GM23248 (cell line): ENCODE measurements around the gene VIPR2. TPM values are rescaled to one million over a fixed set of nuclear protein-coding genes. Genes with fewer than 3 reads are reported as not detected.
"Not testable (repeated sequence)": the region's sequence is repeated elsewhere in the genome, so short reads cannot be mapped to it uniquely, and the experiment has no call there.

Experiments used
- DNase-seq: peaks from one replicate; pipeline ENCODE4 v3.0.0-alpha.2; 2015
- H2AFZ ChIP-seq: fragments of 200-600 bp; sonication (generic); 2 replicates; pipeline ENCODE4 v1.6.1; 2016; ENCODE audit warnings: antibody characterized with exemption
- H3F3A ChIP-seq: fragments of 200-600 bp; sonication (generic); 2 replicates; pipeline ENCODE4 v1.6.1; 2016; ENCODE audit warnings: mild to moderate bottlenecking, antibody characterized with exemption, mixed run types; ENCODE audit not compliant: insufficient read depth
- H3K27ac ChIP-seq: fragments of 200-600 bp; sonication (generic); 2 replicates; pipeline ENCODE4 v1.5.1; 2016; ENCODE audit warnings: mild to moderate bottlenecking
- H3K27me3 ChIP-seq: fragments of 200-600 bp; sonication (generic); replicated peaks from 2 replicates; pipeline ENCODE4 v1.6.1; 2016; ENCODE audit warnings: mild to moderate bottlenecking; ENCODE audit not compliant: insufficient read depth
- H3K36me3 ChIP-seq: fragments of 200-600 bp; sonication (generic); 2 replicates; pipeline ENCODE4 v1.6.1; 2016; ENCODE audit warnings: low read depth, mild to moderate bottlenecking
- H3K4me1 ChIP-seq: fragments of 200-600 bp; sonication (generic); 2 replicates; pipeline ENCODE4 v1.6.1; 2016; ENCODE audit warnings: mild to moderate bottlenecking; ENCODE audit not compliant: insufficient read depth
- H3K4me2 ChIP-seq: fragments of 200-600 bp; sonication (generic); one replicate; pipeline ENCODE4 v1.6.1; 2016; ENCODE audit warnings: mild to moderate bottlenecking; ENCODE audit not compliant: unreplicated experiment
- H3K4me3 ChIP-seq: fragments of 200-600 bp; sonication (generic); 2 replicates; pipeline ENCODE4 v1.5.1; 2016; ENCODE audit warnings: mild to moderate bottlenecking
- H3K79me2 ChIP-seq: fragments of 200-600 bp; sonication (generic); 2 replicates; pipeline ENCODE4 v1.6.1; 2016; ENCODE audit warnings: mild to moderate bottlenecking; ENCODE audit not compliant: insufficient read depth
- H3K9ac ChIP-seq: fragments of 200-600 bp; sonication (generic); 2 replicates; pipeline ENCODE4 v1.6.1; 2016; ENCODE audit warnings: mild to moderate bottlenecking
- H3K9me2 ChIP-seq: fragments of 200-600 bp; sonication (generic); 2 replicates; pipeline ENCODE4 v1.6.1; 2016; ENCODE audit warnings: mixed run types, mild to moderate bottlenecking, moderate library complexity; ENCODE audit not compliant: insufficient read depth
- H3K9me3 ChIP-seq: fragments of 200-600 bp; sonication (generic); one replicate; pipeline ENCODE4 v1.6.1; 2017; ENCODE audit warnings: low read depth
- H4K20me1 ChIP-seq: fragments of 200-600 bp; sonication (generic); 2 replicates; pipeline ENCODE4 v1.6.0; 2016; ENCODE audit not compliant: insufficient read depth
- EZH2 ChIP-seq: fragments of 200-600 bp; sonication (generic); IDR thresholded peaks from 2 replicates; pipeline ENCODE4 v1.6.1; 2018; ENCODE audit warnings: antibody characterized with exemption, mild to moderate bottlenecking; ENCODE audit not compliant: insufficient read depth, poor library complexity, severe bottlenecking
- EZH2phosphoT487 ChIP-seq: fragments of 200-600 bp; sonication (generic); IDR thresholded peaks from 2 replicates; pipeline ENCODE4 v1.6.1; 2018; ENCODE audit warnings: antibody characterized with exemption, moderate library complexity, mild to moderate bottlenecking, low read depth; ENCODE audit not compliant: insufficient read depth
- WGBS, 2 experiments: methylation state at CpG; one replicate each; pipeline ENCODE4 v1.1.6; 2015 to 2017; ENCODE audit warnings: low lambda C conversion rate in 2 of 2, low coverage in 1 of 2; ENCODE audit errors: missing lambda C conversion rate in 2 of 2; 5-methylcytosine and 5-hydroxymethylcytosine counted together
- in situ Hi-C: fragments of 300-500 bp; cut with MboI; formaldehyde crosslinking; loops from 2 replicates; pipeline ENCODE4 v1.15.0; 2020
- polyA plus RNA-seq: library from polyadenylated mRNA; unstranded; fragments of >200 nt; fragmentation: Nextera tagmentation; extraction: Ambion mirVana; gene quantifications from 2 replicates; pipeline ENCODE4 v1.2.1, GENCODE V29; 2016
- total RNA-seq: library from RNA; depleted of rRNA; stranded (reverse); fragments of >200 nt; shearing (Covaris generic); gene quantifications from 2 replicates; pipeline ENCODE4 v1.2.3, GENCODE V29; 2014

Gene VIPR2
- total and polyA plus RNA-seq, 2 experiments from 2014 or later, result not detected

- Histone ChIP-seq H2AFZ (no peak overlapping the region), H3K27ac (no peak overlapping the region), H3K9me3 (no peaks in the 10 kb centered on the region), H3K27me3 (peaks cover 5% of the 10 kb centered on the region), H3F3A (no peaks in the 10 kb centered on the region), H3K36me3 (no peaks in the 10 kb centered on the region), H3K9ac (no peak overlapping the region), H3K4me3 (no peak overlapping the region), H3K79me2 (no peaks in the 10 kb centered on the region), H3K9me2 (no peaks in the 10 kb centered on the region), H3K4me1 (no peaks in the 10 kb centered on the region), H4K20me1 (no peaks in the 10 kb centered on the region), H3K4me2 (no peak overlapping the region)
- no peak for DNase-seq
- 5 to 6% methylated on average over 6 of the region's 6 CpGs for WGBS, 2 experiments
- in situ Hi-C loops, result no loop called here
- TF ChIP-seq EZH2phosphoT487, result no peak
- TF ChIP-seq EZH2, result no peak
Observed at GRCh38 chr7:159138508-159138907, 6.2 kb downstream of the VIPR2 start.

- Histone ChIP-seq H3K9me3 (no peaks in the 10 kb centered on the region), H3K9ac (no peak overlapping the region), H3K36me3 (no peaks in the 10 kb centered on the region), H3K4me2 (no peak overlapping the region), H4K20me1 (no peaks in the 10 kb centered on the region), H3K4me3 (no peak overlapping the region), H3F3A (no peaks in the 10 kb centered on the region), H3K27me3 (no peaks in the 10 kb centered on the region), H3K4me1 (no peaks in the 10 kb centered on the region), H3K79me2 (no peaks in the 10 kb centered on the region), H3K9me2 (no peaks in the 10 kb centered on the region), H3K27ac (no peak overlapping the region), H2AFZ (no peak overlapping the region)
- DNase-seq, result no peak
- TF ChIP-seq EZH2, result no peak
- TF ChIP-seq EZH2phosphoT487, result no peak
- in situ Hi-C loops, result no loop called here
- 31 to 38% methylated on average over 11 of the region's 11 CpGs for WGBS, 2 experiments
Observed at GRCh38 chr7:159137906-159138305, 6.8 kb downstream of the VIPR2 start.

DNA sequence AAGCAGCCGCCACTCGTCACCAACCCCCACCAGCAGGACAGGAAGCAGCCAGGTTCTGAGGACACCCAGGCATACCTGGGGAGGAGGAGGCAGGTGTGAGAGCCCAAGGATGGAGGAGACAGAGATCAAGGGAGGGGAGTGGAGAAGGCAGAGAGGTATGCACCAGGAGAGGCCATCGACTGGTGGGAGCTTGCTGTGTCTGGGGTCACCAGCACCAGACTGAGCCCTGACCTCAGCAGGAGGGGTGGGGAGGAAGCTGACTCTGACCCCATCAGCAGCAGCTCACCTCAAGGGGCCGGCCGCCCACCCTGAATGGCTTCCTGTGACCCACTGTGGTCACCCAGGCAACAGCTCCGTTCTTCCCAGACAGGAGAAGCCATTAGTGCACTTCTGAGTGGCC is 7.8 kb downstream of the VIPR2 start:
- 37 to 40% methylated on average over 6 of the region's 6 CpGs for WGBS, 2 experiments

DNA sequence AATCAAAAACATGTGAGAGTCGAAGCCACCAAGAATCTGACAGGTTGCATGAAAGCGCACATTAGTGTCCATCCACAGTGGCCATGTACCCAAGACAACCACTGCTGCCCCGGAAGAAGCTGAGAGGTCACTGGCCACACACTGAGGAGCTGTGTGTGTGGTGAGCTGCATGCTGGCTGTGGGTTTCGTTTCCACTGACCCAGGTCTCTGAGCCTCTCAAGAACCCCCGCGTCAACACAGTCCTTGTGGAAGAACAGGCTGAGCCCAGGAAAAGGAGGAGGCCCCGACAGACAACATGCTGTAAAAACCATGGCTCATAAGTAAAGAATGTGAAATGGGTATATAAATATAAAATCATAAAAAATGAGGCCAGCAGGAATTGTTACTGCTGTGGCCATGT is 8.2 kb downstream of the VIPR2 start:
- in situ Hi-C loops, result no loop called here
- no peaks in the 10 kb centered on the region for H3K36me3 ChIP-seq
- DNase-seq, result no peak
- H3K9me3 ChIP-seq, result no peaks in the 10 kb centered on the region
- TF ChIP-seq EZH2 (no peak), EZH2phosphoT487 (no peak)
- 37 to 39% methylated on average over 7 of the region's 7 CpGs for WGBS, 2 experiments
- no peak overlapping the region for H2AFZ ChIP-seq
- H3K4me2 ChIP-seq, result no peak overlapping the region
- H3K4me1 ChIP-seq, result no peaks in the 10 kb centered on the region
- H3K9me2 ChIP-seq, result no peaks in the 10 kb centered on the region
- no peaks in the 10 kb centered on the region for H3F3A ChIP-seq
- H3K79me2 ChIP-seq, result no peaks in the 10 kb centered on the region
- no peaks in the 10 kb centered on the region for H3K27me3 ChIP-seq
- H3K4me3 ChIP-seq, result no peak overlapping the region
- H4K20me1 ChIP-seq, result no peaks in the 10 kb centered on the region
- H3K9ac ChIP-seq, result no peak overlapping the region
- no peak overlapping the region for H3K27ac ChIP-seq

More for the DNA sequence above, 7.8 kb downstream of the VIPR2 start:
- no peak overlapping the region for H3K27ac ChIP-seq
- H3F3A ChIP-seq, result no peaks in the 10 kb centered on the region
- H3K36me3 ChIP-seq, result no peaks in the 10 kb centered on the region
- no peak for DNase-seq
- in situ Hi-C loops, result no loop called here
- H4K20me1 ChIP-seq, result no peaks in the 10 kb centered on the region
- no peaks in the 10 kb centered on the region for H3K9me2 ChIP-seq
- H3K4me2 ChIP-seq, result no peak overlapping the region
- no peaks in the 10 kb centered on the region for H3K9me3 ChIP-seq
- no peaks in the 10 kb centered on the region for H3K79me2 ChIP-seq
- no peak for TF ChIP-seq EZH2phosphoT487
- no peak for TF ChIP-seq EZH2
- H3K9ac ChIP-seq, result no peak overlapping the region
- no peaks in the 10 kb centered on the region for H3K27me3 ChIP-seq
- H3K4me1 ChIP-seq, result no peaks in the 10 kb centered on the region
- H3K4me3 ChIP-seq, result no peak overlapping the region
- no peak overlapping the region for H2AFZ ChIP-seq

DNA sequence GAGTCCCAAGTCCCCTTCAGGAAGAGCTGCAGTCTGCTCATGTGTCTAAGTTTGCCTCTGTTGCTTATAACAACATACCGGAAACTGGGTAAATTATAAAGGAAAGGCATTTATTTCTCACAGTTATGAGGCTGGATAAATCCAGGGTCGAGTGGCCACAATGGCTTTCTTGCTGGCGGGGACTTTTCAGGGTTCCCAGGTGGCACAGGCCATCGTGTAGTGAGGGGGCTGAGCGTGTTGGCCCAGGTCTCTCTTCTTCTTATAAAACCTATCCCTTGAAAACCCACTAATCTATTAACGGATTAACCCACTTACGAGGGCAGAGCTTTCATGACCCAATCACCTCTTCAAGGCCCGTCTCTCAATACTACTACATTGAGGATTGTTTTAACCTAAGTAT is 8.7 kb downstream of the VIPR2 start:
- Histone ChIP-seq H3K4me3 (no peak overlapping the region), H3K9me3 (no peaks in the 10 kb centered on the region), H3K4me2 (no peak overlapping the region), H3K36me3 (no peaks in the 10 kb centered on the region), H2AFZ (no peak overlapping the region), H3K27me3 (no peaks in the 10 kb centered on the region), H4K20me1 (no peaks in the 10 kb centered on the region), H3K4me1 (no peaks in the 10 kb centered on the region), H3K9me2 (no peaks in the 10 kb centered on the region), H3K79me2 (no peaks in the 10 kb centered on the region), H3K9ac (no peak overlapping the region), H3F3A (no peaks in the 10 kb centered on the region), H3K27ac (no peak overlapping the region)
- WGBS, 2 experiments, result 24 to 34% methylated on average over 8 of the region's 8 CpGs
- in situ Hi-C loops, result no loop called here
- DNase-seq, result no peak
- no peak for TF ChIP-seq EZH2
- no peak for TF ChIP-seq EZH2phosphoT487

GRCh38 chr7:159132670-159133443 is 11.8 kb downstream of the VIPR2 start:
- WGBS, 2 experiments, result 42 to 45% methylated on average over 11 to 14 of the region's 14 CpGs
- H3K4me1 ChIP-seq, H4K20me1 ChIP-seq, in situ Hi-C loops, H3K27me3 ChIP-seq, H3K9me3 ChIP-seq, H2AFZ ChIP-seq, H3K27ac ChIP-seq, H3K9me2 ChIP-seq, H3K79me2 ChIP-seq, DNase-seq, H3K4me3 ChIP-seq, H3K9ac ChIP-seq, H3K36me3 ChIP-seq, H3F3A ChIP-seq, H3K4me2 ChIP-seq: not testable (repeated sequence)
